Loucy (cell line): ENCODE results near the gene HMCES.

ENCODE experiments used
- H2AFZ ChIP-seq: fragments of 200-600 bp; sonication (generic); 2 replicates; pipeline ENCODE4 v1.6.0; 2016; ENCODE audit warnings: antibody characterized with exemption, mild to moderate bottlenecking, low read length, moderate library complexity
- H3F3A ChIP-seq: fragments of 200-600 bp; 2 replicates; pipeline ENCODE4 v1.6.0; 2016; ENCODE audit warnings: antibody characterized with exemption, low read depth, mild to moderate bottlenecking
- H3K27me3 ChIP-seq: fragments of 200-600 bp; sonication (generic); 2 replicates; pipeline ENCODE4 v1.6.1; 2014; ENCODE audit warnings: low read length, mild to moderate bottlenecking; ENCODE audit not compliant: insufficient read depth, poor library complexity, severe bottlenecking
- H3K36me3 ChIP-seq: fragments of 200-600 bp; sonication (generic); 2 replicates; pipeline ENCODE4 v1.6.1; 2016; ENCODE audit warnings: low read length; ENCODE audit not compliant: insufficient read depth
- H3K4me1 ChIP-seq: fragments of 200-600 bp; sonication (generic); 2 replicates; pipeline ENCODE4 v1.5.1; 2014; ENCODE audit warnings: low read length, mild to moderate bottlenecking; ENCODE audit not compliant: insufficient read depth, poor library complexity, severe bottlenecking
- H3K4me2 ChIP-seq: fragments of 200-600 bp; sonication (generic); 2 replicates; pipeline ENCODE4 v1.6.0; 2014; ENCODE audit warnings: antibody characterized with exemption, low read length, low read depth, mild to moderate bottlenecking; ENCODE audit not compliant: poor library complexity, severe bottlenecking
- H3K4me3 ChIP-seq: fragments of 200-600 bp; sonication (generic); 2 replicates; pipeline ENCODE4 v1.5.1; 2014; ENCODE audit warnings: low read length, mild to moderate bottlenecking, mixed read lengths; ENCODE audit not compliant: poor library complexity, severe bottlenecking
- H3K79me2 ChIP-seq: fragments of 200-600 bp; sonication (generic); 2 replicates; pipeline ENCODE4 v1.6.1; 2014; ENCODE audit warnings: low read length; ENCODE audit not compliant: insufficient read depth
- H3K9ac ChIP-seq: fragments of 200-600 bp; sonication (generic); 2 replicates; pipeline ENCODE4 v1.6.0; 2014; ENCODE audit warnings: mild to moderate bottlenecking, low read depth, low read length, moderate library complexity; ENCODE audit not compliant: poor library complexity, severe bottlenecking
- H3K9me2 ChIP-seq: fragments of 200-600 bp; sonication (generic); replicated peaks from 2 replicates; pipeline ENCODE4 v1.6.1; 2016; ENCODE audit warnings: low read depth, low read length, mixed read lengths
- H3K9me3 ChIP-seq: fragments of 200-600 bp; sonication (generic); 2 replicates; pipeline ENCODE4 v1.6.1; 2014; ENCODE audit warnings: mild to moderate bottlenecking, antibody characterized with exemption, low read length, low read depth; ENCODE audit not compliant: insufficient read depth
- H4K20me1 ChIP-seq: fragments of 200-600 bp; sonication (generic); 2 replicates; pipeline ENCODE4 v1.6.0; 2014; ENCODE audit warnings: antibody characterized with exemption, low read length, mild to moderate bottlenecking; ENCODE audit not compliant: insufficient read depth, poor library complexity, severe bottlenecking
- CTCF ChIP-seq: fragments of 200-600 bp; sonication (generic); conservative IDR thresholded peaks from 2 replicates; pipeline ENCODE4 v1.5.1; 2014; ENCODE audit warnings: mild to moderate bottlenecking, antibody characterized with exemption, low read length
- EZH2phosphoT487 ChIP-seq: fragments of 200-600 bp; IDR thresholded peaks from 2 replicates; pipeline ENCODE4 v1.6.1; 2018; ENCODE audit warnings: antibody characterized with exemption, mild to moderate bottlenecking, moderate library complexity, borderline replicate concordance

HMCES gene

GRCh38 chr3:129305592-129306091, 27.0 kb downstream of the HMCES start:
- Histone ChIP-seq H4K20me1 (no peaks in the 10 kb centered on the region), H3K4me1 (no peaks in the 10 kb centered on the region), H3K9me2 (no peaks in the 10 kb centered on the region), H3F3A (no peaks in the 10 kb centered on the region), H2AFZ (no peak overlapping the region), H3K36me3 (peaks cover 41% of the 10 kb centered on the region; the same call in 1 of the 2 replicates), H3K9me3 (no peaks in the 10 kb centered on the region), H3K4me2 (no peak overlapping the region), H3K27me3 (no peaks in the 10 kb centered on the region), H3K4me3 (no peak overlapping the region), H3K79me2 (no peaks in the 10 kb centered on the region), H3K9ac (no peak overlapping the region)
- TF ChIP-seq EZH2phosphoT487 (no peak), CTCF (no peak)

- Histone ChIP-seq H3K4me3 (no peak overlapping the region), H3K79me2 (peaks cover 2% of the 10 kb centered on the region; the same call in 1 of the 2 replicates), H4K20me1 (peaks cover 7% of the 10 kb centered on the region), H3F3A (no peaks in the 10 kb centered on the region), H3K27me3 (no peaks in the 10 kb centered on the region), H3K9ac (no peak overlapping the region), H3K9me2 (no peaks in the 10 kb centered on the region), H2AFZ (no peak overlapping the region), H3K9me3 (no peaks in the 10 kb centered on the region), H3K4me1 (peaks cover 13% of the 10 kb centered on the region), H3K36me3 (peaks cover 20% of the 10 kb centered on the region; the same call in 1 of the 2 replicates), H3K4me2 (no peak overlapping the region)
- TF ChIP-seq CTCF (no peak), EZH2phosphoT487 (no peak)
These were observed 30.0 kb downstream of the HMCES start for GRCh38 chr3:129308636-129309035.

GRCh38 chr3:129310111-129311011, 31.7 kb downstream of the HMCES start:
- TF ChIP-seq CTCF (no peak), EZH2phosphoT487 (no peak)
- Histone ChIP-seq H3K4me2 (no peak overlapping the region), H3K9me2 (no peaks in the 10 kb centered on the region), H4K20me1 (peaks cover 24% of the 10 kb centered on the region), H2AFZ (no peak overlapping the region), H3K36me3 (peaks cover 3% of the 10 kb centered on the region; the same call in 1 of the 2 replicates), H3K4me3 (no peak overlapping the region), H3K9me3 (no peaks in the 10 kb centered on the region), H3K9ac (no peak overlapping the region), H3K4me1 (peaks cover 22% of the 10 kb centered on the region), H3K27me3 (peaks cover 4% of the 10 kb centered on the region), H3K79me2 (peaks cover 19% of the 10 kb centered on the region), H3F3A (0 out of 2 replicates have a peak, but pooled peaks cover 5% of the 10 kb centered on the region)
